Ovary (tissue), 9 donors: ENCODE results near the gene SLC12A5. TPM values are rescaled to one million over a fixed set of nuclear protein-coding genes. Genes with fewer than 3 reads are reported as not detected.

ENCODE experiments used
- DNase-seq, 5 donors: peaks; one replicate each; pipeline ENCODE4 v3.0.0-alpha.2; 2019 to 2020
- H3K27ac ChIP-seq, 2 donors: fragments of 200-600 bp; one replicate each; pipeline versions ENCODE4 v1.5.1 to v1.8.0; 2019 to 2022
- H3K27me3 ChIP-seq: fragments of 200-600 bp; one replicate; pipeline ENCODE4 v1.8.0; 2022
- H3K36me3 ChIP-seq: fragments of 200-600 bp; sonication (generic); one replicate; pipeline ENCODE4 v1.5.1; 2019
- H3K4me1 ChIP-seq: one replicate; pipeline ENCODE4 v1.8.1; 2013; ENCODE audit warnings: mild to moderate bottlenecking, moderate library complexity; ENCODE audit not compliant: insufficient read depth
- H3K4me3 ChIP-seq: fragments of 200-600 bp; sonication (generic); one replicate; pipeline ENCODE4 v1.5.1; 2017
- H3K9me3 ChIP-seq, 2 donors: fragments of 200-600 bp in 1 of 2; sonication (generic) in 1 of 2; one replicate each; pipeline versions ENCODE4 v1.5.1 to v1.8.1; 2013 to 2019; ENCODE audit warnings: mild to moderate bottlenecking in 1 of 2, moderate library complexity in 1 of 2
- CTCF ChIP-seq, 3 donors: fragments of 450-650 bp in 2 of 3; fragments of 200-600 bp in 1 of 3; IDR thresholded peaks; one replicate each; pipeline versions ENCODE4 v1.5.1 to v1.8.0; 2016 to 2022; ENCODE audit warnings: antibody characterized with exemption in 3 of 3, mild to moderate bottlenecking in 1 of 3
- EP300 ChIP-seq: sonication (generic); formaldehyde crosslinking; IDR thresholded peaks from one replicate; pipeline ENCODE4 v1.6.1; 2017; ENCODE audit warnings: antibody characterized with exemption
- POLR2A ChIP-seq: fragments of 450-650 bp; IDR thresholded peaks from one replicate; pipeline ENCODE4 v1.6.1; 2017; ENCODE audit warnings: antibody characterized with exemption, mild to moderate bottlenecking, moderate library complexity
- WGBS, 3 donors: extraction: QIAGEN DNeasy Blood & Tissue Kit in 1 of 3; methylation state at CpG; one replicate each; pipeline versions ENCODE4 v1.1.5 to v1.1.7; 2013 to 2017; 5-methylcytosine and 5-hydroxymethylcytosine counted together
- intact Hi-C, 4 donors: fragments of 100-400 bp; cut with DNase I; formaldehyde crosslinking; loops; one replicate each; pipeline versions ENCODE4 v1.11.0 to v1.15.1; 2022 to 2023
- polyA plus RNA-seq, 2 donors: library from polyadenylated mRNA; stranded (reverse); fragments of 200-250 nt in 1 of 2; fragments of 350-450 nt in 1 of 2; fragmentation: Illumina TruSeq in 1 of 2; extraction: RNeasy Lipid Tissue Mini Kit (QIAGEN cat#74804) in 1 of 2; gene quantifications; one replicate each; pipeline ENCODE4 v1.2.3, GENCODE V29; 2013 to 2014
- total RNA-seq, 7 donors: library from RNA; depleted of rRNA in 2 of 7; stranded (reverse); fragments of >200 nt in 2 of 7; fragmentation: NEBNext Ultra II Directional in 3 of 7; extraction: Animal tissue kit (Norgen Biotek cat#: 25700) in 3 of 7; gene quantifications; one replicate each; pipeline versions ENCODE4 v1.1.0 to v1.2.4, GENCODE V29; 2016 to 2023
- donor health status: DM: no; HTN: no; CAD: no; lungs with moderate emphysema.
- donor health status: DM: no; HTN: no; CAD: no.
- donor health status: Bipolar disorder and iron deficiency.
- donor health status: DM: yes; HTN: yes; CAD: no.
- donor health status: DM: no; HTN: no; CAD: no.
- donor health status: DM: yes; HTN: yes; CAD: no.

The SLC12A5 gene
- total and polyA plus RNA-seq, 9 donors: 1.1 to 3.8 (median 1.4) TPM; not detected in 2

DNA sequence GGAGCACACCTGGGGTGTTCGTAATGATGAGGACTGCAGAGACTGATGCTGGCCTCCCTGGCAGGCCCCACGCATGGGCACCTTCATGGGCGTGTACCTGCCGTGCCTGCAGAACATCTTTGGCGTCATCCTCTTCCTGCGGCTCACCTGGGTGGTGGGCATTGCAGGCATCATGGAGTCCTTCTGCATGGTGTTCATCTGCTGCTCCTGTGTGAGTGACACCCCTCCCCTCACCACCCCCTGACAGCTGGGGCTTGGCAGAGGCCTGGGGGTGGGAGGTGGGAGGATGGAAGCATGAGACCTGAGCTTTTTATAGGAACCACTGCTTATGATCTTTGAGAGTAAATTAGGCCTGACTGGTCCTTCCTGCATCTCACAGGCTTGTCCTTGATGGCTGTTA lies 6.7 kb downstream of the SLC12A5 start:
- WGBS, 3 donors: 76 to 80% (median 77%) methylated on average over 6 of the region's 6 CpGs
- TF ChIP-seq EP300: no peak
- H3K9me3 ChIP-seq: no peaks in the 10 kb centered on the region
- intact Hi-C loops: no loop called here
- no peaks in the 10 kb centered on the region for H3K27me3 ChIP-seq
- H3K4me1 ChIP-seq: no peaks in the 10 kb centered on the region
- no peak for DNase-seq
- H3K36me3 ChIP-seq: no peaks in the 10 kb centered on the region
- H3K27ac ChIP-seq: no peak overlapping the region
- H3K4me3 ChIP-seq: no peak overlapping the region

DNA sequence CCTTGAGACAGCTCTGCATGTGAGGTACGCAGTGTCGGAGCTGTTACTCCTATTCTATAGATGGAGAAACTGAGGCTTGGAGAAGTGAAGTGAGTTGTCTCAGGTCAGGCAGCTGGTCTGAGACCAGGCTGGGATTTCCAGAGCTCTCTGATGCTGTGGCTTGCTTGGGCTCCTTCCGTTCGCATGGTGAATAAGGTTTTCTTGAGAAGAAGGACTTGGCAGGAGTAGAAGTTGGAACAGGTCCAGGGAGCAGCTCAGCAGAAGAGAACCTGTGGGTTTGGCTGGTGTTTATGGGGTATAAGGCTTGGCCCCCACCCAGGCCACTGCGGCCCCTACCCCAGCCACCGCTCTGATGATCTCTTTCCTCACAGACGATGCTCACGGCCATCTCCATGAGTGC lies 7.4 kb downstream of the SLC12A5 start:
- 80 to 87% (median 87%) methylated on average over 8 of the region's 8 CpGs for WGBS, 3 donors
- Histone ChIP-seq H3K36me3 (no peaks in the 10 kb centered on the region), H3K9me3 (no peaks in the 10 kb centered on the region), H3K27me3 (no peaks in the 10 kb centered on the region), H3K4me1 (no peaks in the 10 kb centered on the region), H3K4me3 (no peak overlapping the region), H3K27ac (no peak overlapping the region)
- TF ChIP-seq EP300: no peak
- TF ChIP-seq CTCF (IDR thresholded peaks at IDR 0.05): no peak
- no peak for TF ChIP-seq POLR2A
- intact Hi-C loops: no loop called here
- no peak for DNase-seq

DNA sequence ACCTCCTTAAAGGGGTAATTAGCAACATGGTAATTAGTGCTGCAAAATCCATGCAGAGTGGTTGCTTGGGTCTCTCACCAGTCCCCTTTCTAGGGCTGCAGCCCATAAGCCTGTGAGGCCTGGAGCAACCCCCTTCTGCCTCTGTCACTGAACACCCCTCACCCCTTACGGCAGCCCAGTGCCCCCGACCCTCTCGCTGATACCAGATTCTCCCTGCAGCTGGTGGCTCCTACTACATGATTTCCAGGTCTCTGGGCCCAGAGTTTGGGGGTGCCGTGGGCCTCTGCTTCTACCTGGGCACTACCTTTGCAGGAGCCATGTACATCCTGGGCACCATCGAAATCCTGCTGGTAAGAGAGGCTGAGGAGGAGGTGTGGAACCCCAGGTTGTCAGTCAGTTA lies 8.0 kb downstream of the SLC12A5 start:
- Histone ChIP-seq H3K4me1 (no peaks in the 10 kb centered on the region), H3K4me3 (no peak overlapping the region), H3K27me3 (no peaks in the 10 kb centered on the region), H3K9me3 (no peaks in the 10 kb centered on the region), H3K36me3 (no peaks in the 10 kb centered on the region), H3K27ac (no peak overlapping the region)
- no peak for DNase-seq
- 57 to 62% (median 59%) methylated on average over 5 of the region's 5 CpGs for WGBS, 3 donors
- TF ChIP-seq POLR2A (no peak), CTCF (IDR thresholded peaks at IDR 0.05) (no peak), EP300 (no peak)
- intact Hi-C loops: no loop called here

- WGBS, 3 donors: 20 to 29% (median 21%) methylated on average over 18 of the region's 18 CpGs
- H3K27me3 ChIP-seq: no peaks in the 10 kb centered on the region
- H3K9me3 ChIP-seq: no peaks in the 10 kb centered on the region
- H3K27ac ChIP-seq: no peak overlapping the region
- no peaks in the 10 kb centered on the region for H3K36me3 ChIP-seq
- DNase-seq: peak in 4 of 5 donors; percentile 26 to 68 (median 55)
- H3K4me3 ChIP-seq: no peak overlapping the region
- intact Hi-C loops: no loop called here
- TF ChIP-seq CTCF (IDR thresholded peaks at IDR 0.05) (no peak), POLR2A (no peak), EP300 (no peak)
- no peaks in the 10 kb centered on the region for H3K4me1 ChIP-seq
Measured at GRCh38 chr20:46040902-46041535, 12.0 kb downstream of the SLC12A5 start.

- no peaks in the 10 kb centered on the region for H3K27me3 ChIP-seq
- no peak for TF ChIP-seq POLR2A
- TF ChIP-seq CTCF (IDR thresholded peaks at IDR 0.05): no peak
- no peak for TF ChIP-seq EP300
- intact Hi-C loops: no loop called here
- no peak overlapping the region for H3K4me3 ChIP-seq
- no peaks in the 10 kb centered on the region for H3K9me3 ChIP-seq
- H3K27ac ChIP-seq: no peak overlapping the region
- WGBS, 3 donors: 43 to 51% (median 45%) methylated on average over 7 of the region's 7 CpGs
- no peaks in the 10 kb centered on the region for H3K4me1 ChIP-seq
- no peak for DNase-seq
- H3K36me3 ChIP-seq: no peaks in the 10 kb centered on the region
Measured at GRCh38 chr20:46043556-46043955, 14.5 kb downstream of the SLC12A5 start.
